Measurements from ENCODE around the gene LTBP1. TPM values are rescaled to one million over a fixed set of nuclear protein-coding genes. Genes with fewer than 3 reads are reported as not detected.

Gene LTBP1
- polyA plus RNA-seq, 1 donor (not counting 4 experiments of a cell fraction or from before 2014, with no cell fraction given): 9.2 TPM

DNA sequence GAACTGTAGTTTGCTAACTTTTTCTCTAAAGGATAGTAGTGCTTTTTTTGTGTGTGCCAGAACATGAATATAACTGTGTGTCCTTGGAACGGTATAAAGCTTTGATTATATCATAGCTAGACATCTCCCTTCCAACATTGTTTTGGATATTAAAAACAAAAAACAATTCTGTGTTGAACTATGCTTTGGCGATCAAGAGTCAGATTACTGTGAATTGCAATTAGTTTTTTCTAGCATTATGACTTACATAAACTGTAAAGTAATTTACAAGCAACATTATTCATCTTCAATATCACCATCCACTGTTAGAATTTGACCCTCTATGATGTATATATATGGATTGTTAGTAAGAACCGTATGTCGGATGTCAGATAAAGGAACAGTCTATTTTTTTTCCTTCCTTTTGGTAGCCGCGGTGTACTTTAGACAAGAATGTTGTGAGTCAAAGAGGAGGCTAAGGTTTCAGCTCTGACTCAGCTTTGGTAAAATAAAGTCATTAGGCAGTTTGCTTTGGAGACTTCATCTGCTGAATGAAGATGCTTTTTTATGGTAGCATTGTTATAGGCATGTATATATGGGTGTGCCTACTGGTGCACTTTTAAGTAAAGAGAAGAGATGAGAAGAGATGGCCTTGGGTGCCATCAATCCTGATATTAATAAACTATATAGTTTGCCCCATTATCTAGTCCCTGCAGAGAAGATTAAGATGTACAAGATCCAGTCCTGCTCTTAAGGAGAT, 76.4 kb downstream of the LTBP1 start:
- no peak overlapping the region for H3K4me3 ChIP-seq (ENCODE audit: control insufficient read depth in 2 of 3, extremely low read depth in 1 of 3, insufficient read depth in 2 of 3, low read depth in 1 of 3, low read length in 3 of 3)
- FAIRE-seq: peak; percentile 53
- peak; percentile 55 for DNase-seq (ENCODE audit: low read depth, low spot score)

GRCh38 chr2:33023728-33024500, 77.2 kb downstream of the LTBP1 start:
- no peak overlapping the region for H3K27ac ChIP-seq (ENCODE audit: control insufficient read depth, insufficient read depth, low read length)
- H2AFZ ChIP-seq (ENCODE audit: control insufficient read depth, low read length): no peak overlapping the region
- H3K9ac ChIP-seq (ENCODE audit: control insufficient read depth, extremely low read depth, insufficient read depth, low read length): no peak overlapping the region
- DNase-seq (ENCODE audit: low read depth, low spot score): no peak
- no peak overlapping the region for H3K4me3 ChIP-seq (ENCODE audit: control insufficient read depth in 2 of 3, extremely low read depth in 1 of 3, insufficient read depth in 2 of 3, low read depth in 1 of 3, low read length in 3 of 3)
- no peaks in the 10 kb centered on the region for H3K9me1 ChIP-seq (ENCODE audit: control insufficient read depth, extremely low read depth, insufficient read depth, low read length)
- no peaks in the 10 kb centered on the region for H3K79me2 ChIP-seq (ENCODE audit: control insufficient read depth, insufficient read depth, low read length)
- H3K27me3 ChIP-seq (ENCODE audit: control insufficient read depth, extremely low read depth, insufficient read depth, low read length): no peaks in the 10 kb centered on the region
- H3K4me2 ChIP-seq (ENCODE audit: control insufficient read depth, extremely low read depth, insufficient read depth, low read depth, low read length): no peak overlapping the region
- dilution Hi-C loops (cut with MboI; ENCODE audit: extremely low pct_ligation_motif_present, low sequenced_read_pairs): no loop called here
- no peak for TF ChIP-seq CTCF (optimal IDR thresholded peaks at IDR 0.05 in 1 of 3, IDR thresholded peaks at IDR 0.05 in 1 of 3, conservative IDR thresholded peaks at IDR 0.05 in 1 of 3; ENCODE audit: extremely low read depth in 1 of 3, insufficient read depth in 2 of 3, low read length in 3 of 3)
- no peak for TF ChIP-seq EZH2 (IDR thresholded peaks at IDR 0.05; ENCODE audit: low read length)
- H3K36me3 ChIP-seq (ENCODE audit: control insufficient read depth in 2 of 2, extremely low read depth in 1 of 2, insufficient read depth in 2 of 2, low read length in 2 of 2): no peaks in the 10 kb centered on the region
- H3K9me3 ChIP-seq (ENCODE audit: control insufficient read depth, low read depth, low read length): no peaks in the 10 kb centered on the region
- no peaks in the 10 kb centered on the region for H4K20me1 ChIP-seq (ENCODE audit: control insufficient read depth, extremely low read depth, insufficient read depth, low read length)
- H3K4me1 ChIP-seq (ENCODE audit: control insufficient read depth, extremely low read depth, insufficient read depth, low read length): peaks cover 11% of the 10 kb centered on the region
- FAIRE-seq: peak; percentile 5

More for the DNA sequence above, 76.4 kb downstream of the LTBP1 start:
- no peak overlapping the region for H2AFZ ChIP-seq (ENCODE audit: control insufficient read depth, low read length)
- H3K79me2 ChIP-seq (ENCODE audit: control insufficient read depth, insufficient read depth, low read length): no peaks in the 10 kb centered on the region
- H3K27ac ChIP-seq (ENCODE audit: control insufficient read depth, insufficient read depth, low read length): no peak overlapping the region
- H3K27me3 ChIP-seq (ENCODE audit: control insufficient read depth, extremely low read depth, insufficient read depth, low read length): no peaks in the 10 kb centered on the region
- no peaks in the 10 kb centered on the region for H3K9me1 ChIP-seq (ENCODE audit: control insufficient read depth, extremely low read depth, insufficient read depth, low read length)
- H3K4me1 ChIP-seq (ENCODE audit: control insufficient read depth, extremely low read depth, insufficient read depth, low read length): peaks cover 11% of the 10 kb centered on the region
- TF ChIP-seq EZH2 (IDR thresholded peaks at IDR 0.05; ENCODE audit: low read length): no peak
- TF ChIP-seq CTCF (optimal IDR thresholded peaks at IDR 0.05 in 1 of 3, IDR thresholded peaks at IDR 0.05 in 1 of 3, conservative IDR thresholded peaks at IDR 0.05 in 1 of 3; ENCODE audit: extremely low read depth in 1 of 3, insufficient read depth in 2 of 3, low read length in 3 of 3): no peak
- no peak overlapping the region for H3K4me2 ChIP-seq (ENCODE audit: control insufficient read depth, extremely low read depth, insufficient read depth, low read depth, low read length)
- H3K9me3 ChIP-seq (ENCODE audit: control insufficient read depth, low read depth, low read length): no peaks in the 10 kb centered on the region
- dilution Hi-C loops (cut with MboI; ENCODE audit: extremely low pct_ligation_motif_present, low sequenced_read_pairs): no loop called here
- no peaks in the 10 kb centered on the region for H3K36me3 ChIP-seq (ENCODE audit: control insufficient read depth in 2 of 2, extremely low read depth in 1 of 2, insufficient read depth in 2 of 2, low read length in 2 of 2)
- no peaks in the 10 kb centered on the region for H4K20me1 ChIP-seq (ENCODE audit: control insufficient read depth, extremely low read depth, insufficient read depth, low read length)
- H3K9ac ChIP-seq (ENCODE audit: control insufficient read depth, extremely low read depth, insufficient read depth, low read length): no peak overlapping the region

Data from keratinocyte (primary cell).